MCF 10A (cell line): ENCODE measurements around the gene PCDHGB2. TPM values are rescaled to one million over a fixed set of nuclear protein-coding genes. Genes with fewer than 3 reads are reported as not detected.
"Not testable (repeated sequence)": the region's sequence is repeated elsewhere in the genome, so short reads cannot be mapped to it uniquely, and the experiment has no call there.

ENCODE experiments used
- BruUV-seq: library from RNA; stranded (reverse); fragments of 400-500 nt; replicated peaks from 2 replicates; lab custom pipeline; 2021; lab: Mats Ljungman, UMichigan
- CTCF ChIA-PET: fragments of 300-600 bp; sonication (Branson Sonifier 250); formaldehyde crosslinking; extraction: SDS; loops from one replicate; lab custom pipeline; 2021; ENCODE audit warnings: antibody characterized with exemption, inconsistent platforms; lab: Yijun Ruan, JAX
- POLR2A ChIA-PET: fragments of 300-600, 350-650 bp; sonication (Branson Sonifier 250); formaldehyde crosslinking; extraction: SDS; loops from one replicate; lab custom pipeline; 2020; ENCODE audit warnings: antibody characterized with exemption, inconsistent platforms; lab: Yijun Ruan, JAX
- DNase-seq: peaks from one replicate; pipeline ENCODE4 v3.0.0-alpha.2; 2018; ENCODE audit not compliant: unreplicated experiment
- H3K27ac Mint-ChIP-seq: one replicate; pipeline ENCODE4 v1.8.0; 2022; ENCODE audit warnings: mild to moderate bottlenecking, low read depth, mixed read lengths; ENCODE audit not compliant: unreplicated experiment
- H3K27me3 Mint-ChIP-seq: one replicate; pipeline ENCODE4 v1.8.0; 2022; ENCODE audit warnings: mixed read lengths; ENCODE audit not compliant: insufficient read depth, unreplicated experiment
- H3K36me3 Mint-ChIP-seq: one replicate; pipeline ENCODE4 v1.8.0; 2022; ENCODE audit warnings: mild to moderate bottlenecking, moderate library complexity, mixed read lengths; ENCODE audit not compliant: insufficient read depth, unreplicated experiment
- H3K4me1 Mint-ChIP-seq: one replicate; pipeline ENCODE4 v1.8.0; 2022; ENCODE audit warnings: mixed read lengths; ENCODE audit not compliant: insufficient read depth, unreplicated experiment
- H3K4me3 Mint-ChIP-seq: one replicate; pipeline ENCODE4 v1.8.0; 2022; ENCODE audit warnings: mild to moderate bottlenecking, moderate library complexity, mixed read lengths; ENCODE audit not compliant: unreplicated experiment
- H3K9me3 Mint-ChIP-seq: one replicate; pipeline ENCODE4 v1.8.0; 2022; ENCODE audit warnings: mixed read lengths; ENCODE audit not compliant: unreplicated experiment
- intact Hi-C: fragments of 100-400 bp; cut with micrococcal nuclease; formaldehyde crosslinking; loops from 2 replicates; pipeline ENCODE4 v1.14.1; 2022
- total RNA-seq: library from RNA; stranded (reverse); gene quantifications from 2 replicates; pipeline ENCODE4 v1.2.3, GENCODE V29; 2022
- TF ChIP-seq, protein P1 (sequence below): fragments of 200-600 bp; IDR thresholded peaks from one replicate; pipeline ENCODE4 v1.8.0; 2022; ENCODE audit warnings: antibody characterized with exemption, mild to moderate bottlenecking; ENCODE audit not compliant: unreplicated experiment

PCDHGB2 gene
- total RNA-seq, 1 experiment from 2014 or later, result 0.61 TPM

DNA sequence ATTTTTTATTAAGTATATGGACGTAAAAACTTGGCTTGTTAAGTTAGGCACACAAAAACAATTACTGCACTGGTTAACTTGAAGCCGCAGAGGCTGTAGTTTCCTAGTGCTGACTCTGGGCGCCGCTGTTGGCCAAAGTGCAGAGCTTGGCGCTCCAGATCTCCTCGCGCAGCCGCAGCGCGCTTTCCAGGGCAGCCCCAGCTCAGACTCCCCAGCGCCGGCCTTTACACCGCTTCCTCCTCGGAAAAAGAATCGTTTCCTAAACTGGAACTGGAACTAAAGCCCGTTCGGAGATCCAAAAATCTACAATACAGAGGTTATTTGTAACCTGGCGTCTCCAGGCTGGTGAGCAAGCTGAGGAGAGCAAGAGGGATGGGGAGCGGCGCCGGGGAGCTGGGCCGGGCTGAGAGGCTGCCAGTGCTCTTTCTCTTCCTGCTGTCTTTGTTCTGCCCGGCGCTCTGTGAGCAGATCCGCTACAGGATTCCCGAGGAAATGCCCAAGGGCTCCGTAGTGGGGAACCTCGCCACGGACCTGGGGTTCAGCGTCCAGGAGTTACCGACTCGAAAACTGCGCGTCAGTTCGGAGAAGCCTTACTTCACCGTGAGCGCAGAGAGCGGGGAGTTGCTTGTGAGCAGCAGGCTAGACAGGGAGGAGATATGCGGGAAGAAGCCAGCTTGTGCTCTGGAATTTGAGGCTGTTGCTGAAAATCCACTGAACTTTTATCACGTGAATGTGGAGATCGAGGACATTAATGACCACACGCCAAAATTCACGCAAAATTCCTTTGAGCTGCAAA lies 38.2 kb downstream of the PCDHGB2 start, which contains the start of gene PCDHGB5:
Gene PCDHGB5 (plus strand): TSS at position 192 of the 796 bp plus-strand sequence. CDS start 181 bp downstream, at position 373.
- BruUV-seq, result TSS peak; percentile 58
- TF ChIP-seq, protein P1, sequence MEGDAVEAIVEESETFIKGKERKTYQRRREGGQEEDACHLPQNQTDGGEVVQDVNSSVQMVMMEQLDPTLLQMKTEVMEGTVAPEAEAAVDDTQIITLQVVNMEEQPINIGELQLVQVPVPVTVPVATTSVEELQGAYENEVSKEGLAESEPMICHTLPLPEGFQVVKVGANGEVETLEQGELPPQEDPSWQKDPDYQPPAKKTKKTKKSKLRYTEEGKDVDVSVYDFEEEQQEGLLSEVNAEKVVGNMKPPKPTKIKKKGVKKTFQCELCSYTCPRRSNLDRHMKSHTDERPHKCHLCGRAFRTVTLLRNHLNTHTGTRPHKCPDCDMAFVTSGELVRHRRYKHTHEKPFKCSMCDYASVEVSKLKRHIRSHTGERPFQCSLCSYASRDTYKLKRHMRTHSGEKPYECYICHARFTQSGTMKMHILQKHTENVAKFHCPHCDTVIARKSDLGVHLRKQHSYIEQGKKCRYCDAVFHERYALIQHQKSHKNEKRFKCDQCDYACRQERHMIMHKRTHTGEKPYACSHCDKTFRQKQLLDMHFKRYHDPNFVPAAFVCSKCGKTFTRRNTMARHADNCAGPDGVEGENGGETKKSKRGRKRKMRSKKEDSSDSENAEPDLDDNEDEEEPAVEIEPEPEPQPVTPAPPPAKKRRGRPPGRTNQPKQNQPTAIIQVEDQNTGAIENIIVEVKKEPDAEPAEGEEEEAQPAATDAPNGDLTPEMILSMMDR, result peak; percentile 56
- Mint-ChIP-seq H3K4me3 (peak within 1 kb of the TSS; percentile 57), H3K27ac (peak within 1 kb of the TSS; percentile 70), H3K9me3 (peaks cover 36% of the 10 kb centered on the region)
- CTCF ChIA-PET, result interaction anchor here (0.6 to 3.7 kb wide), 17 partner anchors 8 to 206 kb away, joined by 3 to 32 read pairs (median 3); partner anchors contain the start of genes PCDHB14 and PCDHGC3
- H3K36me3 Mint-ChIP-seq, H3K27me3 Mint-ChIP-seq, intact Hi-C loops, H3K4me1 Mint-ChIP-seq, DNase-seq: not testable (repeated sequence)
- POLR2A ChIA-PET, result interaction anchor here (0.6 to 1.5 kb wide), 5 partner anchors 163 to 435 kb away, joined by 3 to 6 read pairs (median 3); partner anchors contain the start of gene PCDHB14

DNA sequence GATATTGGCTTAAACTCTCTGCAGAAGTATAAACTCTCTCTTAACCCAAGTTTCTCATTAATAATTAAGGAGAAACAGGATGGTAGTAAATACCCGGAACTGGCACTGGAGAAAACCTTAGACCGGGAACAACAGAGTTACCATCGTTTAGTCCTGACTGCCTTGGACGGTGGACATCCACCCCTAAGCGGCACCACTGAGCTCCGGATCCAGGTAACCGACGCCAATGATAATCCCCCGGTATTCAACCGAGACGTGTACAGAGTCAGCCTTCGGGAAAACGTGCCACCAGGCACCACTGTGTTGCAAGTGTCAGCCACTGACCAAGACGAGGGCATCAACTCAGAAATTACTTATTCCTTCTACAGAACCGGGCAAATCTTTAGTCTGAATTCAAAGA lies 38.8 kb downstream of the PCDHGB2 start:
- no peak overlapping the region for H3K27ac Mint-ChIP-seq
- intact Hi-C loops, result no loop called here
- H3K36me3 Mint-ChIP-seq, result peaks cover 5% of the 10 kb centered on the region
- ChIA-PET POLR2A (no interaction called here), CTCF (interaction anchor here (0.6 to 3.7 kb wide), 5 partner anchors 56 to 167 kb away, joined by 3 to 32 read pairs (median 3); no protein-coding TSS in a partner anchor)
- H3K4me1 Mint-ChIP-seq, result no peaks in the 10 kb centered on the region
- H3K9me3 Mint-ChIP-seq, result peaks cover 36% of the 10 kb centered on the region
- no TSS peak for BruUV-seq
- H3K27me3 Mint-ChIP-seq, result no peaks in the 10 kb centered on the region
- no peak overlapping the region for H3K4me3 Mint-ChIP-seq
- TF ChIP-seq, protein P1, result no peak
- DNase-seq, result no peak

DNA sequence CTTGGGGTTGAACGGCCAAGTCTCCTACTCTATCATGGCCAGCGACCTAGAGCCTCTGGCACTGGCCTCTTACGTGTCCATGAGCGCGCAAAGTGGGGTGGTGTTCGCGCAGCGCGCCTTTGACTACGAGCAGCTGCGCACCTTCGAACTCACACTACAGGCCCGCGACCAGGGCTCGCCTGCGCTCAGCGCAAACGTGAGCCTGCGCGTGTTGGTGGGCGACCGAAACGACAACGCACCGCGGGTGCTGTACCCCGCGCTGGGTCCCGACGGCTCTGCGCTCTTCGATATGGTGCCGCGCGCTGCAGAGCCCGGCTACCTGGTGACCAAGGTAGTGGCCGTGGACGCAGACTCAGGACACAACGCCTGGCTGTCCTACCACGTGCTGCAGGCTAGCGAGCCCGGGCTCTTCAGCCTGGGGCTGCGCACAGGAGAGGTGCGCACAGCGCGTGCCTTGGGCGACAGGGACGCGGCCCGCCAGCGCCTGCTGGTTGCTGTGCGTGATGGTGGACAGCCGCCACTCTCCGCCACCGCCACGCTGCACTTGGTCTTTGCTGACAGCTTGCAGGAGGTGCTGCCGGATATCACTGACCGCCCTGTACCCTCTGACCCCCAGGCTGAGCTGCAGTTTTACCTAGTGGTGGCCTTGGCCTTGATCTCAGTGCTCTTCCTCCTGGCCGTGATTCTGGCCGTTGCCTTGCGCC lies 39.9 kb downstream of the PCDHGB2 start:
- CTCF ChIA-PET, result interaction anchor here (0.7 to 2.2 kb wide), 6 partner anchors 14 to 164 kb away, joined by 3 to 8 read pairs (median 3); partner anchors contain the start of genes PCDHGA10 and PCDHGA7
- H3K4me3 Mint-ChIP-seq, result no peak overlapping the region
- no peaks in the 10 kb centered on the region for H3K4me1 Mint-ChIP-seq
- H3K9me3 Mint-ChIP-seq, result peaks cover 28% of the 10 kb centered on the region
- POLR2A ChIA-PET, result interaction anchor here (1.1 kb wide), 1 partner anchor 158 kb away, joined by 3 read pairs; no protein-coding TSS in a partner anchor
- no peak for DNase-seq
- TF ChIP-seq, protein P1, result no peak
- no TSS peak for BruUV-seq
- no peaks in the 10 kb centered on the region for H3K27me3 Mint-ChIP-seq
- peaks cover 5% of the 10 kb centered on the region for H3K36me3 Mint-ChIP-seq
- intact Hi-C loops, result no loop called here
- H3K27ac Mint-ChIP-seq, result no peak overlapping the region
